Fibroblast of skin of right quadriceps (primary cell): Measurements from ENCODE around the gene DGCR2.

ENCODE experiments used
- DNase-seq: peaks from one replicate; pipeline ENCODE4 v3.0.0-alpha.2; 2013

Gene DGCR2

DNA sequence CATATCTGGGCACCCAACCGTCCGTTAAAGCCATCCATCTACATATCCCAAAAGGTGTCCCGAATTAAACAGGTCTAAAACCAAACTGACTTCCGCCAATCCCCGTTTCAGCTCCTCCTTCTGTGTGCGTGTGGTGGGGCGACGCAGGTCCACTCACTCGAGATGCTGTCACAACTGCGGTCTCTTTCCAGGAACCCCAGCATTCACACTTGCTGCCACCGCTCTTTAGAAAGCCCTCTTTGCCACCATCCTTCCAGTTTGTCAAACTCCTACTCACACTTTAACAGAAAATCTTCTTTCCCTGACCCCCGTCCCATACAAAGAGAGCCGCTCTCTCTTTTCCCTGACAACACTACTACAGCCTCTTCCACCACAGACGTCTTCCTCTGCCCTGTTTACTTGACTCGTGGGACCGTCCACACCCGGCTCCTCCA is 21.8 kb upstream of the DGCR2 start:
- DNase-seq = no peak

DNA sequence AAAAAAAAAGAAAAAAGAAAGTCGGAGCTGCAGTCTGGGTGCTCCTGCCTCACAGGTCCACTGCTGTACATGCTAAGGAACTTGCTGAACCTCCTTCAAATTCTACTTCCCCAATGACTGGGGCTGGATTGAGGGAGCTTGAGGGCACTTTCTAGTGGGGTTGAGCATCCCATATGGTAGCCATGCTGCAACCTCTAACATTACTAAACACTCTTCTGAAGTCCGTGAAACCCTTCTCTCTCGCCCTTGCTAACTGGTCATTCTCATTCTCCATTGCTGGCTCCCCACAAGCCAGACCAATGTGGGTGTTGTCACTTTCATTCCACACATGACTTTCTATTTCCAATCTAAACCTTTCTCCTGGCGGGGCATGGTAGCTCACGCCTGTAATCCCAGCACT is 21.0 kb upstream of the DGCR2 start:
- no peak for DNase-seq

- DNase-seq = no peak
Observed at GRCh38 chr22:19142394-19142793, 20.2 kb upstream of the DGCR2 start.

DNA sequence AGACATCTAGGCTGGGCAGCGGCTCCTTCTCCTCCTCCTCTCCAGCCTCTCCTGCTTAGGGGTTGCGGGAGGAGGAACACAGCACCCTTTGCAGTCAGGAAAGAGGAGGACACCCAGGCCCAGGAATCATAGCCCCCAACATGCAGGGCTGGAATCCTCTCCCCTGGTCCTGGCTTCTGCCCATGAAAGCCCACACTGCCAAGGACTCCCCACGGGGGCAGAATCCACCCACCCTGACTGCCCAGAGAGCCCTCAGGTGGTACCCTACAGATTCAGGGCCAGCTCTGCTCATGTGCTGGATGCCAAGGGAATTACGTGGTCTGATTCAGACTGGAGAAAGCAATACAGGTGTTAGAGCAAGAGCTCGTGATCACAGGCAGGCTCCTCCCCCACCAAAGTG is 17.8 kb upstream of the DGCR2 start:
- no peak for DNase-seq

- no peak for DNase-seq
Observed at GRCh38 chr22:19139001-19139356, 16.8 kb upstream of the DGCR2 start.

- no peak for DNase-seq
Observed at GRCh38 chr22:19138217-19139000, 16.2 kb upstream of the DGCR2 start.

GRCh38 chr22:19137384-19138216 is 15.4 kb upstream of the DGCR2 start:
- no peak for DNase-seq

- DNase-seq = no peak
Observed at GRCh38 chr22:19136915-19137314, 14.7 kb upstream of the DGCR2 start.

DNA sequence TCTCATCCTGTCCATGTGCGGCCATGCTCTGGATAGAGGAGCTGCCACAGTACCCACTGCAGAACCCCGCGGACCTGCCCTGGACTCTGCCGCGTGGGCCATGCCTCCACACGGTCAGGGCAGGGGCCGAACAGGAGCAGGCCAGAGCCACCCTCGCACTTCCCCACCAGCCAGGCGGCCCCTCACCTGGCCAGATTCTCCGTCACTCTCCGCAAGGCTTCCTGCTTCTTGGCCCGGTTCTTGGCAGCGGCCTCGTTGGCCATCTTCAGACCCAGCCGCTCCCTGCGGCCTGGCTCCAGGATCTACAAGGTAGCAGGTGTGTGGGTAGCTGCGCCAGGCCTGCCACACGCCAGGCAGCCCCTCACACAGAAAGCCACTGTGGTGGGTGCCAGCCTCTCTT is 12.7 kb upstream of the DGCR2 start:
- no peak for DNase-seq

DNA sequence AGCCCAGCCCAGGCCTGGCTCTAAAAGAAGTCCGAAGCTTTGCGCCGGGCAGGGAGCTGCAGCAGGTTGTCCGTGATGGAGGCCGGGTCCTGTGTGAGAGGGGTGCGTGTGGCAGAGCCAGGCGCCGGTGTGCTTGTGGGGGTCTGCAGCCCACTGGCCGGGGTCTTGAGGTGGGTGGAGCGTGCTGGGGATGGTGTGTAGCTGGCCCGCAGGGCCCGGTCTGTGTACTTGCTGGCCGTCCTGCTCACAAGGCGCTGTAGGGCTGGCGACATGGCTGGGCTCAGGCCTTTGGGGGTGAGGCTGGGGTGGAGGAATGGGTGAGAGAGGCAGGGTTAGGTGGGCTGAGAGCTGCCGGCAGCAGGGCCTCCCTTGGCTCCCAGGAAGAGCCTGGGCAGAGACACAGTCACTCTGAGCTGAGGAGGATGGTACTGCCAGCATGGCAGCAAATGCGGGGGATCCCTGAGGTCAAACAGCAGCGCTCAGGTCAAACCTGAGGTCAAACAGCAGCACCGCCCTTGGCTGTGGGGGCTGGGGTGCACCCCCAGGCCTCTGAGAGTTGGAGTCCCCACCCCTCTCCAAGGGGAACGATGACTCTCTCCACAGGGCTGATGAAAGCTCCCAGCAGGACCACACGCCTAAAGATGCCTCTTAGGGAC is 12.1 kb upstream of the DGCR2 start:
- DNase-seq = no peak

DNA sequence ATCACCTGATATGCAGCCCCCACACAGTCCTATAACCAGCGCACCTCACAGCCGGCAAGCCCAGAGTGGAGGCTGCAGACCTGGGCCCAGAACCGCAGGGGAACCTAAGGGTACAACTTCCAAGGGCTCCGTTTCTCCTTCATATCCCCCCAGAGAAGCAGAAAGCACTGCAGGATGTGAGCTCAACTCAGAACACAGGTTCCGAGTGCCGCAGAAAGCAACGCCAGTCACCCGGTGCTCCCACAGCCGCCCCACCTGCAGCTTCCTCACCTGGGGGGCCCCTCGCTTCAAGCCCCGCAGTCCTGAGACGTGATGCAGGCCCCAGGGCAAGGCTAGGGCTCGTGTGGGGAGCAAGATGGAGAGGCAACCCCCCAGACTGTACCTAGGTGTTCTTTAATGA is 11.3 kb upstream of the DGCR2 start:
- no peak for DNase-seq

GRCh38 chr22:19132693-19133400 is 10.6 kb upstream of the DGCR2 start:
- DNase-seq = no peak

- DNase-seq = no peak
Observed at GRCh38 chr22:19132153-19132552, 9.9 kb upstream of the DGCR2 start.

DNA sequence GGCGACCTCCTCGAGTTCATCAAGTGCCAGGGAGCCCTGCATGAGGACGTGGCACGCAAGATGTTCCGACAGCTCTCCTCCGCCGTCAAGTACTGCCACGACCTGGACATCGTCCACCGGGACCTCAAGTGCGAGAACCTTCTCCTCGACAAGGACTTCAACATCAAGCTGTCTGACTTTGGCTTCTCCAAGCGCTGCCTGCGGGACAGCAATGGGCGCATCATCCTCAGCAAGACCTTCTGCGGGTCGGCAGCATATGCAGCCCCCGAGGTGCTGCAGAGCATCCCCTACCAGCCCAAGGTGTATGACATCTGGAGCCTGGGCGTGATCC is 9.4 kb upstream of the DGCR2 start:
- DNase-seq = no peak

DNA sequence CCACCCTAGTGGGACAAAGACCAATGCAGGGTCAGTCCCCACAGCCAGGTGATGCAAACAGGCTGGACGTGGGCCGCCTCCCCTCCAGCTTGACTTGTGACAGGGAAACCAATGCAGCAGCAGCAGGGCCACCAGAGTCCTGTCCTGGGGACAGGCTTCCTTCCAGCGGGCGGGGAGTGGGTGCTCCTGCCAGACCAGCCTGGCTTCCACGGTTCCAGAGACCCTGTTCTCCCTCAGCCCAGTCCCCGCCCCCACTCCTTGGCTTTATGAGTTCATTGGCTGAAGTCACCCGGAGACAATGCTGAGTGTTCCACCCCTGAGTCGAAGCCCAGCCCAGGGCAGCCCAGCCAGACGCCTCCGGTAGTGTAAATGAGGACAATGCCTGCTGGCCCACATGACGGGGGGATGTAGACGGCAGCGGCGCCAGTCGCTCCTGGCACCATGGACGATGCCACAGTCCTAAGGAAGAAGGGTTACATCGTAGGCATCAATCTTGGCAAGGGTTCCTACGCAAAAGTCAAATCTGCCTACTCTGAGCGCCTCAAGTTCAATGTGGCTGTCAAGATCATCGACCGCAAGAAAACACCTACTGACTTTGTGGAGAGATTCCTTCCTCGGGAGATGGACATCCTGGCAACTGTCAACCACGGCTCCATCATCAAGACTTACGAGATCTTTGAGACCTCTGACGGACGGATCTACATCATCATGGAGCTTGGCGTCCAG is 8.9 kb upstream of the DGCR2 start, which contains the start of gene TSSK2:
TSS of gene TSSK2 (plus strand) at position 350 of the 726 bp plus-strand sequence. CDS start at position 442, 92 bp downstream.
- DNase-seq = no peak

- no peak for DNase-seq
Observed at GRCh38 chr22:19129871-19130270, 7.7 kb upstream of the DGCR2 start.

- no peak for DNase-seq
Observed at GRCh38 chr22:19128946-19129727, 6.9 kb upstream of the DGCR2 start.

DNA sequence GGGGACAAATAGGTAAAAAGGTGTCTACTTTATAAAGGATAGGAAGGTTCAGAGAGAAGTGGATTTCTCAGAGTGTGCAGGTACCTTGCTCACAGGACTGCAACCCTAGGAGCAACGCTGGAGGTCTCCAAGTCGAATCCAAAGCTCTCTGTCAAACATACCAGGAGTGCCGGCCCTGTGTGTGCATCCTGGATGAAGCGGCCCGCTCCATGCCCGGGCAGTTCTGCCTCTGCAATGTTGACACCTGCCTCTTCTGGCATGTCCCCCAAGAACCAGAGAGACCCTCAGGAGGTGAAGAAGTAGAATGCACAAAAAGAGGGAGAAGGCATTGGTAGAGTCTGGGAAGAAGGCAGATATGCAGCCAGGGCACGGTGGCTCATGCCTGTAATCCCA is 5.8 kb upstream of the DGCR2 start:
- DNase-seq = no peak

DNA sequence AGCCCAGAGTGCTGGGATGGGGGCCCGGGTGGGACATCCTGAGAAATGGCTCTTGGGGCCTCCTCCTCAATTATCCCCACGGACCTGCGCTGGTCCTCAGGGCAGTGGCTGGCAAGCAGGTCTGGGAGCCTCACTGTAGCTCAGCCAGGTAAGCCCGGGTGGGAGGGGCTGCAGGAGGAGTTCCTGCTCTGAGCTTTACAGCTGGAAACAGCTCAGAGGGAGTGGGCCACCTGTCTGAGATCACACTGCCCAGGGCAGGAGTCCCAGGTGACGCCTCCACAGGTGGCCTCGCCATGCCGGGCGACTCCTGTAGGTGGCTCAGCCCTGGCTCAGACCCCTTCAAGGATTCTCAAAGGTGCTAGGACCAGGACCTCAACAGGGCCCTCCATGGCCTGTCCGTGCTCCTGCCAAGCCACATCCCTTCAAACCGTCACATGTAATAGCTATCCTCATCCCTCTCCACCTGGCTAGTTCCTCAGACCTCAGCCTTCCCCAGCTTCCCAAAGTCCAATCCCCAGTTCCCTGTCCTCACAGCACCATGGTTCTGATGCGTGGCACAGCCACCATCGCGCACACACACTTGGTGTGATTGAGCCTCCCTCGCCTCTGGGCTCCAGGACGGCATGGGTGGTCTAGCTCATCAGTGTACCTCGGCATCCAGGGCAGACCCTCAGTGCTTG is 5.3 kb upstream of the DGCR2 start:
- no peak for DNase-seq

- DNase-seq = no peak
Observed at GRCh38 chr22:19126309-19127273, 4.4 kb upstream of the DGCR2 start.
